GM12892 (cell line): Measurements from ENCODE around the gene LRRC38.

Source experiments
- POLR2A ChIP-seq: IDR thresholded peaks from 2 replicates; pipeline ENCODE4 v1.6.1; 2011; ENCODE audit warnings: low read depth, low read length, control low read depth
- POLR2AphosphoS5 ChIP-seq: IDR thresholded peaks from 2 replicates; pipeline ENCODE4 v1.6.1; 2011; ENCODE audit warnings: low read depth, low read length, control low read depth
- TAF1 ChIP-seq: IDR thresholded peaks from 2 replicates; pipeline ENCODE4 v1.6.1; 2011; ENCODE audit warnings: low read depth, mild to moderate bottlenecking, control low read depth, low read length, borderline replicate concordance

DNA sequence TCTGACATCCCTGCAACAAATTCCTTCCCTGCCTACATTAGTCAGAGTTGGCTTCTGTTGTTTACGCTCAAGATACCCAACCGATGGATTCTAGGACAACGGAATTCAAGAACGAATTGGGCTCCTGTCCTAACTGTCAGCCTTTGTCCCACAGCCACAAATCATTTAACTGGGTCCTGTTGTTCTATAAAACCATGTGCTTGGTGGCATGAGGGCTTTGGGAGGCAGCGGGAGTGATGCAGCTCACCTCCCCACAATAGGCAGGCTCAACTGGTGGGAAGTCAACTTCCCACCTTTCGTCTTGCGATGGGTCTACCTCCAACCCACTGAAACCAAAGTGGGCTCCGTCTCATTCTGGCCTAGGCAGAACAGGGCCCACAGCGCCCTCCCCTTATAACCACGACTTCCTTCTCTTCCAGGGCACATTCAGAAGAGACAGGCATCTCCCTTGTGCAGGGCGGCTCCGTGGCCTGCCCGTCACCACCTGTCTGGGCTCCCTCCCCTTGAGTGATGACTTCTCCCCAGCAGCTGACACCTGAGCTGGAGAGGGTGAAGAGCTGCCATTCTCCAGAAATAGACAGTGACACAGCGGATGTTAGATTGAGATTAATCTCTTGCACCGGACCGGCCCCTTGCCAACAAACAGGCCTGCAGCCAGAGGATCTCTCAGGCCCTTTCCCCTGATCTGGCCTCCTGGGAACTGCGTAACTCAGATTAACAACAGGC, 26.5 kb downstream of the LRRC38 start:
- TF ChIP-seq POLR2A (no peak), POLR2AphosphoS5 (no peak), TAF1 (no peak)
